GM18861 (cell line): ENCODE data around the gene ZFYVE9.
"Not testable (repeated sequence)": the region's sequence is repeated elsewhere in the genome, so short reads cannot be mapped to it uniquely, and the experiment has no call there.

Source experiments
- ATAC-seq: cut with Tn5 transposase; IDR thresholded peaks from one replicate; pipeline ENCODE4 v1.9.1; 2021; ENCODE audit not compliant: unreplicated experiment

Gene ZFYVE9

GRCh38 chr1:52142220-52143183 is 613 bp downstream of the ZFYVE9 start:
- ATAC-seq: peak; percentile 9

DNA sequence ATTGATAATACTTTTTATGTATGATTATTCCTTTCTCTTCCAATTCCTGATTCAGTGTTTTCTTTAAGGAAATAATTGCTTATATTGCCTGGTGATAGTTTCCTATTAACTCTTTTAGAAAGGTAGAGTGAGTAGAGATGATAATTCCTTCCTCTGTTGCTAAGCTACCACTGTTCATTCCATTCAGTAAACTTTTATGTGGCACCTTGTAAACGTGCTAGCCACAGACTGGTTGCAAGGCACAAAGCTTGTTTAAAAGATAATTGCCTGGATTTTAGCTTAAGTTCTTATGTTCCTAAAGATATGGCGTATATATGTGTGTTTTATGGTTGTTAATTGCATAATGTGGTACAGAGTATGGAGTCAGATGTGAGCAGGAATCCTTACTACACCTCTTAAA is 3.2 kb downstream of the ZFYVE9 start:
- no peak for ATAC-seq

- ATAC-seq: not testable (repeated sequence)
Observed at GRCh38 chr1:52150445-52150844, 8.6 kb downstream of the ZFYVE9 start.

- ATAC-seq: no peak
Observed at GRCh38 chr1:52150946-52151345, 9.1 kb downstream of the ZFYVE9 start.

GRCh38 chr1:52152572-52152971 is 10.7 kb downstream of the ZFYVE9 start:
- ATAC-seq: no peak

DNA sequence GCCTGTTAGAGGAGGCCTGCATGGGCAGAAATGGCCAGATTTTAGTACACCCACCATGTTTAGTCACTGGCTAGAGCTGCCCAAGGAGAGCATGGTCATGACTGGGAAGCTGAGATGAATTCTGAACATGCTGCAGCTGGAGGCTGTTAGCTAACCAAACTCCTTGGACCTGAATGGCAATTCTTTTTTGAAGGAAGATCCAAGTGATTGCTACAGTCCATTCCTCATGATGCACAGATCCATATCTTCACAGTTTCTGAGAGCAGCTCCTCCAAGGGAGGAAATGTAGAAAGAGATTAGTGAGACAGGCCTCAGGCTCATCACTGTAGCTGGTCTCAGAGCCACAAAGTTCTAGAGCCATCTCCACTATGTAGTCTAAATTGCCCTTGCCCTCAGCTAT is 11.1 kb downstream of the ZFYVE9 start:
- no peak for ATAC-seq

- ATAC-seq: no peak
Observed at GRCh38 chr1:52153898-52154297, 12.0 kb downstream of the ZFYVE9 start.

GRCh38 chr1:52156460-52156859 is 14.6 kb downstream of the ZFYVE9 start:
- no peak for ATAC-seq

- no peak for ATAC-seq
Observed at GRCh38 chr1:52157582-52157981, 15.7 kb downstream of the ZFYVE9 start.

GRCh38 chr1:52158218-52158617 is 16.3 kb downstream of the ZFYVE9 start:
- no peak for ATAC-seq

- no peak for ATAC-seq
Observed at GRCh38 chr1:52159033-52159789, 17.3 kb downstream of the ZFYVE9 start.

- ATAC-seq: no peak
Observed at GRCh38 chr1:52162947-52163346, 21.1 kb downstream of the ZFYVE9 start.

GRCh38 chr1:52164604-52165003 is 22.7 kb downstream of the ZFYVE9 start:
- no peak for ATAC-seq

DNA sequence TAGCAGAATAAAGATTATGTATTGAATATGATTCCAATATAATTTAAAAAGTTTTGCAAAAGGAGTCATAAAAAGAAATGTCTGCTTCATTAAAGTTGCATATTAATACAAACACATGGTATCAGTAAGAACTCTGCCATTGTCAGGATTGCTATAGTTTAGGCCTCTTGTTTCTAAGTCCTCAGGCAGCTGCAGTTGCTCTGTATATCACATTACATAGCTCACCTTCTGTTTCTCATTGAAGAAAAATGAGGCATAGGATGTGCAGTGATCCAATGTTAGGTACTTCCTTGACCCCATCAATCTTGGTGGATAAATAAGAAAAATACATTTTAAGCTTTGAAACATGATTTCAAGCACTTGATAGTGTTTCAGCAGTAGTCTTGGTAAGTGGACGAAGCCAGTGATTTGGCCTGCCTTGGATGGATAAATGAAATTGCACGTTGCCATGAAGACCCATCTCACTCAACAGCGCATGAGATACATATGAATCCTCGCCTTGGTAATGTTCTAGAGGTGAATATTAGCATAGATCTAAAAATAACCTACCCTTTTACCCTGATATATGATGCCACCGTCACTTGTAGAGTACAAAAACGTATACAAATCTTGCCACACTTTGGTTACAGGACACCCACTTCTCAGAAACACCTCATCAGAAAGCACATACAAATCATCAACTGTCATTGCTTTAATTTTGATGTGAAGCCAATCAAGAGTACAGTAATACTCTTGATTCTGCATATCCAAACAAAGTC is 25.3 kb downstream of the ZFYVE9 start:
- no peak for ATAC-seq

DNA sequence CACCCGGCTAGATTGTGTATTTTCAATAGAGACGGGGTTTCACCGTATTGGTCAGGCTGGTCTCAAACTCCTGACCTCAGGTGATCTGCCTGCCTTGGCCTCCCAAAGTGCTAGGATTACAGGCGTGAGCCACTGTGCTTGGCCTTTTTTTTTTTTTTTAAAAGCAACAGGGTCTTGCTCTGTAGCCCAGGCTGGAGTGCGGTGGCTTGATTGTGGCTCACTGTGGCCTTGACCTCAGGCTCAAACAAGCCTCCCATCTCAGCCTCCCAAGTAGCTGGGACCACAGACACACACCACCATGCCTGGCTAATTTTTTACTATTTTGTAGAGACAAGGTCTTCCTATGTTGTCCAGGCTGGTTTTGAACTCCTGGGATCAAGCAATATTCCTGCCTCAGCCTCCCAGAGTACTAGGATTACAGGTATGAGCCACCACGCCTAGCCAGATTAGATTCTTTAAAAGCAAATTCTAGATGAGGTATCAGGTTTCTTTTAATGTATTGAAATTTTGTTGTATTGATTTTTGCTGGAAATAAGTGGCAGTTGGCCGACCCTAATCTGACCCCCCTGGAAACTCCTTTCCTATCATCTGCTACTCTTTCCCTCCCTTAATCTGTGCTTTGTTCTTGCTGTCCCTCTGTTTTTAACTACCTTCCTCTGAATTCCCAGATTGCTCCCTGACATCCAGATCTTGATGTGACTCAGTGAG is 26.6 kb downstream of the ZFYVE9 start:
- no peak for ATAC-seq

DNA sequence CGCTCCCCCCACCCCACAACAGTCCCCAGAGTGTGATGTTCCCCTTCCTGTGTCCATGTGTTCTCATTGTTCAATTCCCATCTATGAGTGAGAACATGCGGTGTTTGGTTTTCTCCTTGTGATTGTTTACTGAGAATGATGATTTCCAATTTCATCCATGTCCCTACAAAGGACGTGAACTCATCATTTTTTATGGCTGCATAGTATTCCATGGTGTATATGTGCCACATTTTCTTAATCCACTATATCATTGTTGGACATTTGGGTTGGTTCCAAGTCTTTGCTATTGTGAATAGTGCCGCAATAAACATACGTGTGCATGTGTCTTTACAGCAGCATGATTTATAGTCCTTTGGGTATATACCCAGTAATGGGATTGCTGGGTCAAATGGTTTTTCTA is 29.3 kb downstream of the ZFYVE9 start:
- ATAC-seq: not testable (repeated sequence)

DNA sequence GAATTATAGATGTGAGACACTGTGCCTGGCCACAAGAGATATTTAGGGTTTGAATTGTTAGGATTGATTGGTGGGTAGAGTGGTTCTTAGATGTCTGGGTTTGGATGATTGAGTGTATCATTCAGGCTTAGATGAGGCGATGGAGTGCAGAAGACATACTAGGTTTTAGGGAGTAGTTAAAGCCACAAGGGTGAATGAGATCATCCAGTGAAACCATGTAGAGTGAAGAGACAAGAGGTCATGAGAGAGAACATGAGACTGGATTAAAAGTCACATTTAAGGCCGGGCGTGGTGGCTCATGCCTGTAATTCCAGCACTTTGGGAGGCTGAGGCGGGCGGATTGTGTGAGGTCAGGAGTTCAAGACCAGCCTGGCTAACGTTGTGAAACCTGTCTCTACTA is 37.2 kb downstream of the ZFYVE9 start:
- ATAC-seq: no peak

GRCh38 chr1:52180176-52180575 is 38.3 kb downstream of the ZFYVE9 start:
- no peak for ATAC-seq

DNA sequence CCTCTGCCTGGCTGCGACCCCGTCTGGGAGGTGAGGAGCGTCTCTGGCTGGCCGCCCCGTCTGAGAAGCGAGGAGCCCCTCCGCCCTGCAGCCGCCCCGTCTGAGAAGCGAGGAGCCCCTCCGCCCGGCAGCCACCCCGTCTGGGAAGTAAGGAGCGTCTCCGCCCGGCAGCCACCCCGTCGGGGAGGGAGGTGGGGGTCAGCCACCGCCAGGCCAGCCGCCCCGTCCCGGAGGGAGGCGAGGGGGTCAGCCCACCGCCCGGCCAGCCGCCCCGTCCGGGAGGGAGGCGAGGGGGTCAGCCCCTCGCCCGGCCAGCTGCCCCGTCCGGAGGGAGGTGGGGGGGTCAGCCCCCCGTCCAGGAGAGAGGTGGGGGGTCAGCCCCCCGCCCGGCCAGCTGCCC is 39.9 kb downstream of the ZFYVE9 start:
- ATAC-seq: not testable (repeated sequence)

DNA sequence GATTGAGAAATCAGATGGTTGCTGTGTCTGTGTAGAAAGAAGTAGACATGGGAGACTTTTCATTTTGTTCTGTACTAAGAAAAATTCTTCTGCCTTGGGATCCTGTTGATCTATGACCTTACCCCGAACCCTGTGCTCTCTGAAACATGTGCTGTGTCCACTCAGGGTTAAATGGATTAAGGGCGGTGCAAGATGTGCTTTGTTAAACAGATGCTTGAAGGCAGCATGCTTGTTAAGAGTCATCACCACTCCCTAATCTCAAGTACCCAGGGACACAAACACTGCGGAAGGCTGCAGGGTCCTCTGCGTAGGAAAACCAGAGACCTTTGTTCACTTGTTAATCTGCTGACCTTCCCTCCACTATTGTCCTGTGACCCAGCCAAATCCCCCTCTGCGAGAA is 40.4 kb downstream of the ZFYVE9 start:
- ATAC-seq: not testable (repeated sequence)
